NCI-H187 treated with DMSO at 0.1 percent for 48 hours (cell line): ENCODE data around the gene WASL.
A peak's percentile ranks its signal among the peaks of the same experiment; 100 is the strongest.
"Not testable (repeated sequence)": the region's sequence is repeated elsewhere in the genome, so short reads cannot be mapped to it uniquely, and the experiment has no call there.

Source experiments
- DNase-seq: peaks from one replicate; lab custom pipeline; 2025; lab: John Stamatoyannopoulos, UW

The WASL gene

GRCh38 chr7:123658023-123658422, 90.8 kb downstream of the WASL start:
- no peak for DNase-seq

- no peak for DNase-seq
Observed at GRCh38 chr7:123657304-123657685, 91.5 kb downstream of the WASL start.

GRCh38 chr7:123656544-123657303, 92.1 kb downstream of the WASL start:
- no peak for DNase-seq

- no peak for DNase-seq
Observed at GRCh38 chr7:123655614-123656013, 93.2 kb downstream of the WASL start, which contains the start of gene LMOD2. Gene LMOD2 (plus strand): TSS chr7:123655866. CDS start chr7:123655964, 98 bp downstream.

GRCh38 chr7:123653162-123653561, 95.6 kb downstream of the WASL start:
- no peak for DNase-seq

- DNase-seq = no peak
Observed at GRCh38 chr7:123652406-123652805, 96.4 kb downstream of the WASL start.

DNA sequence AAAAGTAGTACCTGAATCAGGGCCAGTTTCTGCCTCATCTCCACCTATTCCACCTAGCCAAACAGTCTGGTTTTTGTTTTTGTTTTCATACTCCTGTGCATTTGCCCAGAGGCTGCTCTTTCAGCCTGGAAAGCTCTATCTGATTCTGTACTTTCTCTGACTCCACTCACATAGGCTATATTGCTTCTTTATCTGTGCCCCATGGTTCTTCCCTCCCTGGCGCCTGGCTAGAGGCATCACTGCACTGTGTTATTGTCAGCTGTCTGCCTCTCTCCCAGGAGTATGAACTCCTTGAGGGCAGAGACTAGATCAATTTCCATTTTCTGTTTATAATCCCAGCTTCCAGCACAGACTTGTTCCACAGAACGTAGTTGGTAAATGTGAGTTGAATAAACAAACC, 98.2 kb downstream of the WASL start:
- DNase-seq = no peak

DNA sequence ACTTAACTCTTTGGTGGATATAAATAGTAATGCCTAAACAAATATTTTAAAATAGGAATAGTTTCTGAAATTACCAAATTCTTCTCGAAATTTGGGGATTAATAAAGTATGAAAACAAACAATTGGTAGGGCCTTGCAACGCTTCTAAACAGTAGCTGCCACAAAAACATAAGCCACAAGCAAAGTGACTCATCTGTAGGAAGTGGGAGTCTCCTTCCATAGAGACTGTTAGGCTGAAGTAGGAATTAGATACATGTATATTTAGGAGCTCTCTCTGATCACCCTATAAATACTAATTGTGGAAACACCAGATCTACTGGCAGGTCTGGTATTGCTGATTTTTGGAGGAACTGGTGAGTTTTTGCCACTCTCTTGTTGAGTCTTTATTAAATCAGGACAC, 98.8 kb downstream of the WASL start:
- DNase-seq = no peak

DNA sequence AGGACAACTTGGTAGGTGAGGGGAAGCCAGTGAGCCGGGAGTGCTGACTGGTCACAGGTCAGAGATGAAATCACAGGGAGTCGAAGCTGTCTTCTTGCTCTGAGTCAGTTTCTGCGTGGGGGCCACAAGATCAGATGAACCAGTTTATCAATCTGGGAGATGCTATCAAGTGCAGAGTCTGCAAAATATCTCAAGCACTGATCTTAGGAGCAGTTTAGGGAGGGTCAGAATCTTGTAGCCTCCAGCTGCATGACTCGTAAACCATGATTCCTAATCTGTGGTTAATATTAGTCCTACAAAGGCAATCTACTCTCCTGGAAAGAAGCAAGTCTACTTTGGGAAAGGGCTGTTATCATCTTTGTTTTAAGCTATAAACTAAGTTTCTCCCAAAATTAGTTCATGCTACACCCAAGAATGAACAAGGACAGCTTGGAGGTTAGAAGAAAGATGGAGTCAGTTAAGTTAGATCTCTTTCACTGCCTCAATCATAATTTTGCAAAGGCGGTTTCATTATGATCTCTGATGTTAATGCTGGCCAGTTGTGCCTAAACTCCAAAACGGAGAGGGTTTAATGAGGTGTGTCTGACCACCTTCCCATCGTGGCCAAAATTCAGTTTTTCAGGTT, 101.6 kb downstream of the WASL start:
- no peak for DNase-seq

GRCh38 chr7:123645516-123645915, 103.3 kb downstream of the WASL start:
- no peak for DNase-seq

DNA sequence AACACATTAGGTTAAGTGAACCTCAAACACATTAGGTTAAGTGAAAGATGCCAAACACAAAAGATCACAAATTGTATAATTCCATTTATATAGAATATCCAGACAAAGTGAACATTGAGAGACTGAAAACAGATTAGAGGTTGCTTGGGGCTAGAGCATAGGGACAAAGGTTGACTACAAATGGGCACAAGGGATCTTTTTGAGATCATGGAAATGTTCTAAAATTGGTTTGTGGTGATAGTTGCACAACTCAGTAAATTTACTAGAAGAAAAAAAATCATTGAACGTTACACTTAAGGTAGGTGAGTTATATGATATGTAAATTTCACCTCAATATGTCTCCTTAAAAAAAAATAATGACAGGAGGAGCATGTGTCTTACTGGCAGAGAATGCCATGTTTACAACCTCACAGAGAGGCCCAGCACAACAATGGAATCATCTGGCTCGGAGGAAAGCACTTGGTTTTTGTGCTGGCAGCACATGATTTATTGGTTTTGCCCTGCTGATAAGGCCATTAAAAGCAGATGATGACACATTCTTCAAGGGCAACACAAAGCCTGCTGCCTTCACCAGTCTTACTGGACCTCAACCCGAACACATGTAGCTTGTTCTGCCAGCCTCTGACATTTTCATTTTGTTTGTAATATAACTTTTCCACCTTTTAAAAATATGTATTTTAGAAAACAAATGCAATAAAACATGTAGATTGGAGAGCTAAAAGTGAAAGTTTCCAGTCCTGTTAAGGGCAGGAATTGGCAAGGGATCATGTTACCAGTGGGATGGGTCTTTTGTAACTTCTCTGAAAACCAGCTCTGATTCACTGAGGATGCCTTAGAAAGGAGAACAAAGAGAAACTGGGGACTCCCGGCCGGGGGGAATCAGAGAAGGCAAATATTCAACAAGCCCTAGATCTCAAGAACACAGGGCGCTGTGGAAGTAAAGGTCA, 105.0 kb downstream of the WASL start:
- peak; percentile 60 for DNase-seq

- DNase-seq = no peak
Observed at GRCh38 chr7:123641901-123642300, 106.9 kb downstream of the WASL start.

- DNase-seq = no peak
Observed at GRCh38 chr7:123640583-123640982, 108.2 kb downstream of the WASL start.

GRCh38 chr7:123639631-123640030, 109.2 kb downstream of the WASL start:
- DNase-seq = no peak

GRCh38 chr7:123637878-123638277, 110.9 kb downstream of the WASL start:
- no peak for DNase-seq

DNA sequence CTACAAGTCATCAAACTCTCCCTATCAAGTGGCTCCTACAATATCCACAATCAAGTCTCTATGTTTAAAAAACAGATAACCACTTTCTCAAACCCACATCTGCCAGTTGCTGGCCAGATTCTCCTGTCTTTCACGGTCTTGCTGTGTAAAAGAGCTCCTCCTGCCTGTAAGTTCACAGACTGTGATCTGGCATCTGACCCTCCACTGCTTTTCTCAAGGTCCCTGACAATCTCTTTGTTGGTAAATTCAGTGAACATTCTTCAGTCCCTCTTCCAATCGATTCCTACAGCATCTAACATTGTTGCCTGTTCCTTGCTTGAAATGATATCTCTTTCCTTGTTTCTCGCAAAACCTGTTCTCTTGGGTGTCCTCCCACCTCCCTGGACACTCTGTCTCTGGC, 111.6 kb downstream of the WASL start:
- no peak for DNase-seq

GRCh38 chr7:123635551-123636359, 113.0 kb downstream of the WASL start:
- no peak for DNase-seq

DNA sequence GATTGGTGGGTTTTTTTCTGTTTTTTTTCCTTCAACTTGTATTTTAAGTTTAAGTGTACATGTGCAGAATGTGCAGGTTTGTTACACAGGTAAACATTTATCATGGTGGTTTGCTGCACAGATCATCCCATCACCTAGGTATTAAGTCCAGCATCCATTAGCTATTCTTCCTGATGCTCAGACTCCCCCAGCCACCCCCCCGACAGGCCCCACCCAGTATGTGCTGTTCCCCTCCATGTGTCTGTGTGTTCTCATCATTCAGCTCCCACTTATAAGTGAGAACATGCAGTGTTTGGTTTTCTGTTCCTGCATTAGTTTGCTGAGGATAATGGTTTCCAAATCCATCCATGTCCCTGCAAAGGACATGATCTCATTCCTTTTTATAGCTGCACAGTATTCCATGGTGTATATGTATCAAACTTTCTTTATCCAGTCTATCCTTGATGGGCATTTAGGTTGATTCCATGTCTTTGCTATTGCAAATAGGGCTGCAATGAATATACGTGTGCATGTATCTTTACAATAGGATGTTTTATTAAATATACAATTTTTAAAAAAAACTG, 114.7 kb downstream of the WASL start:
- not testable (repeated sequence) for DNase-seq

DNA sequence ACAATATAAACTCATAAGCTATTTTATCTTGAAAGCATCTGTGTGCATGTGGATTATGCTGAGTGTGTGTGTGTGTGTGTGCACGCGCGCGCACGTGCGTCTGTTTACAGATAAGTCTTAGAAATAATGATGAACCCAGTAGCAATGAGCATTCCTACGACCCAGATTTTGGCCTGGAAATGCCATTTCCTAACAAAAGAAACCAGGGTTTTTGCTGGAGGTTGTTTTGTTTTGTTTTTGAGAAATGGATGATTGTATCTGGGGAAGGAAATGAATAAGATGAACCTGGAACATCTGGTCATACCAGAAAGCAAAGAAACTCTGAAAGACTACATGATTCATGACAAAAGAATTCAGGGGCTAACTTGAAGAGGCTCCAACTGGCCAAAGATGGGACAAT, 115.2 kb downstream of the WASL start:
- no peak for DNase-seq

- DNase-seq = no peak
Observed at GRCh38 chr7:123632808-123633207, 116.0 kb downstream of the WASL start.
